SU-DHL-6 (cell line): ENCODE measurements around the gene PRKAG3.

Source experiments
- CTCF ChIP-seq: fragments of 200-600 bp; sonication (generic); IDR thresholded peaks from one replicate; pipeline ENCODE4 v1.5.1; 2017; ENCODE audit warnings: antibody characterized with exemption, mild to moderate bottlenecking, low read length, moderate library complexity; ENCODE audit not compliant: insufficient read depth, poor library complexity, severe bottlenecking
- EZH2phosphoT487 ChIP-seq: fragments of 200-600 bp; sonication (generic), shearing (Covaris generic); conservative IDR thresholded peaks from 2 replicates; pipeline ENCODE4 v1.6.1; 2018; ENCODE audit warnings: mild to moderate bottlenecking, antibody characterized with exemption, low read length, moderate library complexity, mixed read lengths

GRCh38 chr2:218813771-218814460 is 17.7 kb downstream of the PRKAG3 start:
- TF ChIP-seq CTCF (no peak), EZH2phosphoT487 (no peak)
